Activated T-cell treated with anti-CD3 and anti-CD28 coated beads for 48 hours (primary cell): ENCODE measurements around the gene AHRR.
"Not testable (repeated sequence)": the region's sequence is repeated elsewhere in the genome, so short reads cannot be mapped to it uniquely, and the experiment has no call there.

Source experiments
- DNase-seq: peaks from one replicate; pipeline ENCODE4 v3.0.0-alpha.2; 2020; ENCODE audit warnings: low read depth

Gene AHRR

DNA sequence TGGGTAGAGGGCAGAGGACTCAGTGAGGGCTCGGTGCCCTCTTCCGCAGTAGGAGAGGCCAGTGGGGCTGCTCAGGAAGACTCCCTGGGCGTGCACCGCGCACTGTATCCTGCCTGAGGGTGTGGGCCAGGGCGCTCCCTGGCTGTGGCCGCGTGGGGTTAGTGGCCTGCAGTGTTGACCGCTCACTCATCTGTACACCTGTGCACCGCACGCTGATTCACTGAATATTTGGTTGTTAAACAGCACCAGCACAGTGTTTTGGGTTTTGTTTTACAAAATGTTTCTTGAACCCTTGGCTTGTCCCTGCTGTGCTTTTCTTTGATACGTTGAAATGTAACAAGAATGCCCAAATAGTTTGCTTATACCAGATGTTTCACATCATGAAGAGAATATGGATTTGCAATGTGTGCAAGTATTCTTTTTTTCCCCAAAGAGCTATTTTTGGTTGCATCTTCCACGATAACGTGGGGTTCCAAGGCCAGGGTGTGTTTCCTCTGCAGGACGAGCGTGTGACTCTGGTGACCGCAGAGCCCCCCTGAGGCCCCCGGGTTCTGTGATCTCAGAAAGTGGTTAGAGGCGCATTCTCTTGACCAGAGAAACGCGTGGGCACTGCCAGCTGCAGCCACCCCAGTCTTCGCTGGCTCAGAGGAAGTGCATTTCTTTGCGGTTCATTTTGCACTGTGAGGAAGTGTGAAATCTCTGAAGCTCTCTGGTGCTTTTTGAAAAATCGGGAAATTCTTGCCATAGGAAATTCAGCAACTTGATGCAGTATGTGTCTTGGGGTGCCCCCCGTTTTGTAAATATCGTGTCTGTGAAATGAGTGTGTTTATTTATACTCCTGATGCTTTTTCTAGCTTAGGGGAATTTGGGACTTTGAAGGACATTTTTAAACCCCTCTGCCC lies 46.9 kb downstream of the AHRR start:
- no peak for DNase-seq

DNA sequence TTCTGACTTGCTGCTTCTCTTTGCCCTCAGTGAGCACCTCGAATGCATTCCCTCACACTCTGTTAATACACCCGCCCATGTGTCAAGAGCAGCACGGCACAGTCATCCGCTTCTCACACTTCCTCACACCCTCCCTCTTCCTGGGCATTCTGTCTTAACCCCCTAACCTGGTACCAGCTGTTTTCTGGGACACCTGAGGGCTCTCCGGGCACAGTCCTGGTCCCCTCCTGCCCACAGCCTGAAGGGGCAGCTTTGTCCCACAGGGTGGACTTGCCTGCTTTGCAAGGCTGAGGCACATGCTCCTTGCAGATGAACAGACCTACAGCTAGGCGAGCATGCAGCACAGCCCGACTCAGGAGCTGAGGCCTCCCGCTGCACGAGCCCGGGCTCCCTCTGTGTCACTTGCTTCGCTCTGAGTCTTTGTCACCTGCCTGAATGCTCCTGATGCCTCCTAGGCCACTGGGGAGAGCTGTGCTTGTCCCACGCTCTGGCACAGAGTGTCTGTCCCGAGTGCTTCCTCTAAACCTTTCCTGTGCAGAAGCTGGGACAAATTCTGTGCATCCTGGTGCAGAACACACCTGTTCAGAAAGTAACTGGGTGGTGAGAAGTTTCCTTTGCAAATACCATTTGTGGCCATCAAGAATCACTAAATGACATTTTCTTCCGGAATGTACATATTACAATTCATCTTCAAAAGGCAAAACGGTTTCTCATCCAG lies 47.8 kb downstream of the AHRR start:
- DNase-seq: no peak

- not testable (repeated sequence) for DNase-seq
Observed at GRCh38 chr5:369869-370236, 48.3 kb downstream of the AHRR start.

DNA sequence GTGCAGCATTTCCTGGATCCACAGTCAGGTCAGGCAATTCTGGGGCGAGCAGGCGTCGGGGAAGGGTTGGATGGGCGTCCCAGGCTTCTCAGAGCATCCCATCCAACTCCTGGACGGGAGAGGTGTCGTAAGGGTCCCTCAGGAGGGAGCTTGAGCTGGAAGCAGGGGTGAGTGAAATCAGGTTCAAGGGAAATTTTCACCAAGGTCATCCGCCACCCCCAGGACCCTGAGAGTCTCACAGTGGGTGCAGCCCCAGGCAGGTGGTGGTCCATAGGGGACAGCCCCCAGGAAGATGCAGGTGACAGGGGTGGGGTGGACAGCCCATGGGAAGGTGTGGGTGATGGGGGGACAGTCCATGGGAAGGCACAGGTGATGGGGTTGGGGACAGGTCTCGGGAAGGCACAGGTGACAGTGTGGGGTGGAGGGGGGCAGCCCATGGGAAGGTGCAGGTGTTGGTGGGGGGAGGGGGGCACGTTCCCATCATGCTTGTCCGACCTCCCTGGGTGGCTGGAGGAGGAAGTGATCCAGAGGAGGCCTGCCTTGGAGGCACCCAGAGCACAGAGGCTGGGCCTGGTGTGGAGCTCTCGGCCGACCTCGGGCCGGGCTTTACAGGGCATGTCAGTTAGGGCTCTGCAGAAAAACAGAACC lies 48.9 kb downstream of the AHRR start:
- DNase-seq: no peak

DNA sequence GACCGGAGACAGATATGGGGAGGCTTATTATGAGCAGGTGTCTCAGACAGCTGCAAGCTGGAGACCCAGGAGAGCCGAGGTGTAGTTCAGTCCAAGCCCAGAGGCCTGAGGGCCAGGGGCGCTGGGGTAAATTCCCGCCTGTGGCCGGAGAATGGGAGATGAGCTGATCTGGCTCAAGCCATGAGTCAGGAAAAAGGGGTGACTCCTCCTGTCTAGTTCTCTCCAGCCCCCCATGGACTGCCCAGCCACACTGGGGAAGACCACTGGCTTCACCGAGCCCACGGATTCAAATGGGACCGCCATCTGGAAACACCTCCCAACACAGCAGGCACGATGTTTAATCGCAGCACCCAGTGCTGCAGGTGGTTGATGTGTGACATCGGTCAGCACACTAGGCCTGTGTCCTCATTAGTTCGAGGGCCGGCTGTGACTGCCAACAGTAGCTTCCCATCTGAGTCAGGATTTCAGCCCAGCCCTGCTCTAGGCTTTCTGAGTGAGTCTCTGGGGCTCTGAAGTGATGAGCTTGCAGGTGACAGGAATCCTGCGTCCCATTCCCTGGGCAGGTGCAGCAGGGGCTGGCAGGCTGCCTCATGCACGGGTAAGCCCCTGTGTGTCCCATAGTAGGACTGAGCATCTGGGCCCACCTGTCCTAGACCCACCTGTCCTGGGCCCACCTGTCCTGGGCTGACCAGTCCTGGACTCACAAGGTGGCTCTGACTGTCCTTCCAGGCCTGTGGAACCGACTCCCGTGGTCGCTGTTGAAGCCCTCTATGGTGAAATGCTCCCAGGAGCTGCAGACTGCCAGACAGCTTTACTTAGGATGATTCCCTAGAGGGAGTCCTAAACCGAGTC lies 49.7 kb downstream of the AHRR start:
- DNase-seq: no peak

GRCh38 chr5:371811-372555 lies 50.5 kb downstream of the AHRR start:
- no peak for DNase-seq

DNA sequence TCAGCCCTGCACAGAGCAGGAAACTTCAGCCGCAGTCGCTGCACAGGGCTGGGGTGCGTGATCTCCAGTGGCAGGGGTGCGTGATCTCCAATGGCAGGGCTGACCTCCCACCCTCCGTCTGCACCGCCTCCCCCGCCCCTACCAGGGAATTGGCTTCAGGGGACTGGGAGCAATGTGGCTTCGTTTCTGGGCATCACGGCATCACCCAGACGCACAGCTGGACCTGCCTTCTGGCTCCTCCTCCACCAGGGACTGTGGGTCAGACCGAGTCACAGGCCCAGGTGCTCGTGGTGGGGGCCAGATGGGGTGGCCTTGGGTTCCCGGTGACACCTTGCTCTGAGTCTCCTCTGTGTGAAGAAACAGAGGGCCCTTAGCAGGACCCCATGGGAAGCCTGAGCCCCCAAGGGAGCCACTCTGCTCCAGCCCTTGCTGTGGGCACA lies 51.1 kb downstream of the AHRR start:
- no peak for DNase-seq

- no peak for DNase-seq
Observed at GRCh38 chr5:372996-373709, 51.6 kb downstream of the AHRR start.

- peak; percentile 86 for DNase-seq
Observed at GRCh38 chr5:373710-374602, 52.4 kb downstream of the AHRR start.

DNA sequence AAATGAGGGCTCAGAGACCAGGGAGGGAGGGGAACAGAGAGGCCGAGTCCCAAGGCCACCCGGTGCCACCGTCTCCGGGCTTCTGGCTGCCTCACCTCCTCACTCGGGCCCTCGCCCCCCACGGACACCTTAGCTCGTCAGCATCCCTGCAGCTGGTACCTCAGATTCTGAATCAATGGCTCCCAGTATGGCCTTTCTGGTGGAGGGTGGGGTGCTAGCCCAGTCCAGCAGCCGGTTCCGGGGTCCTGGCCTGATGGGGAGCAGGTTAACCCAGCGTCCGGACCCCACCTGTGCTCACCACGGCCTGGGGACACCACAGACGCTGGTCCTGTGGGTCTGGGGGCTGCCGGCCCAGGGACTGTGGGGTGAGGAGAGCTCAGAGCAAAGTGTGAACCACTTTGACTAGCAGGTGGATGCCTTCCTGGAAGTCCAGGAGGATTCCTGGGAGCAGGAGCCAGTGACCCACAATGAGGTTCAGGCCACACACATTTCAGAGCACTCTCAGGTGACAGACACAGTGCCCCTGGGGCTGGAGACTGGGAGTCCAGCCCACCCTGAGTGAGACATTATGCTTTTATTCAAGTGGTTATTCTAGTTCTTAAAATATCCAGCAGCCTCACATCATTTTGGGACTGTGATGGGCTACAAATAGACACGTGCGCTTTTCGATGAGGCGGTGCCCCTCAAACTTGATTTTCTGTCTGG lies 53.3 kb downstream of the AHRR start:
- no peak for DNase-seq

- no peak for DNase-seq
Observed at GRCh38 chr5:375336-375920, 53.9 kb downstream of the AHRR start.

DNA sequence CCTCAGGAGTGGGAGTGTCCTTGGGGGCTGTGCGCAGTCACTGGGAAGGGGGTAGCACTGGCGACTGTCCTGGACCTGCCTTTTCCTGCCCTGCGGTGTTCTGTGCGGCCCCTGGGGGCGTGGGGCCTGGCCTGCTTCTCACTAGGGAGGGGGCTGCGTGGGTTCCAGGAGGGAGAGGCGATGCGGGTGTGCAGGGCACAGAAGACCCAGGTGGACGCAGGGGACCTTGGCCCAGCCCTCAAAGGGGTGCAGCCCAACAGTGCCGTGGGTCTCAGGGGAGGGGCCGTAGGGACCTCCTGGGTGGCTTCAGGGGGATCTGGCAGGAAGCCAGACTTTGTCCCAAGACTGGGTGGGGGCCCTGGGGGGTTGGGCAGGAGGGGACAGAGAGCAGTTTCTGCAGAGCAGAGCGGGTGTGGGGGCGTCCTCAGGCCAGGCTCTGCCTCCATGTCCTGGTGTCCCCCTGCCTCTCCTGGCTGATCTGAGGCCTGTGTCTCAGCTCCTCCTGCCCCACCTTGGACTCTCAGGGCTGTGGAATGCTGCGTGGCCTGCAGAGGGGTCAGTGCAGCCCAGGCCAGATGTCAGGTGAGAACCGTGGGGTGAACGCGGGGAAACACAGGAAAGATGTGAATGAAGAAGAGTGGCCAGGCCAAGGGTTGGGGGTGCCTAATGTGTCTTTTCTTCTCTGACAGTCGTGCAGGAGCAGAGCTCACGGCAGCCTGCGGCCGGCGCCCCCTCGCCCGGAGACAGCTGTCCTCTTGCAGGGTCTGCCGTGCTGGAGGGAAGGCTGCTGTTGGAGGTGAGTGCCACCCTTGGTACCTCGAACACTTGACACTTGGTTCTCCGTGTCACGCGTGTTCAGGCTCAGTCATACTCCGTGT lies 54.6 kb downstream of the AHRR start:
- DNase-seq: no peak

DNA sequence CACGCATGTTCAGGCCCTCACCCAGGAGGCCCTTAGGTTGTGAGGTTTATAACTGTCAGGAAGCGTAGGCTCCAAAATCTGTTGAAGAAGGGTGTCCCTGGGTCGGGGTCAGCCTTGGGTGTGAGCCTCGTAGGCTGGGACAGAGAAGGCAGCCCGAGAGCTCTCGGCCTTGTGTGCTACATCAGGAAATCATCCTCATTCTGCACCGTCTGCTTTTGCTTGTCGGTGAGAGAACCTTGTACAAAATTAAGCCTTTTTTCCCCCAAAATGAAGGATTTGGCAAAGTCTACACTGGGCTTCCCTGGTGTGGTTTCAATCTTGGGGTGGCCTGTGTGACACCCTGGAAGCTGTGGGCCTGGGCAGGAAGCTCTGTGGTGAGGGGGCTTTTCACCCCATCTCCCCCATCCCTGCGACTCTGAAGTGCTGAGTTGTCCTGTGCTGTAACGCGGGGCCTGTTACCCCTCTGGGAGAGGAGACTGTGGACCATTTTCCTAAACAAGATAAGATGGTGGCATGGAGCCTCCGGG lies 55.3 kb downstream of the AHRR start:
- DNase-seq: no peak

DNA sequence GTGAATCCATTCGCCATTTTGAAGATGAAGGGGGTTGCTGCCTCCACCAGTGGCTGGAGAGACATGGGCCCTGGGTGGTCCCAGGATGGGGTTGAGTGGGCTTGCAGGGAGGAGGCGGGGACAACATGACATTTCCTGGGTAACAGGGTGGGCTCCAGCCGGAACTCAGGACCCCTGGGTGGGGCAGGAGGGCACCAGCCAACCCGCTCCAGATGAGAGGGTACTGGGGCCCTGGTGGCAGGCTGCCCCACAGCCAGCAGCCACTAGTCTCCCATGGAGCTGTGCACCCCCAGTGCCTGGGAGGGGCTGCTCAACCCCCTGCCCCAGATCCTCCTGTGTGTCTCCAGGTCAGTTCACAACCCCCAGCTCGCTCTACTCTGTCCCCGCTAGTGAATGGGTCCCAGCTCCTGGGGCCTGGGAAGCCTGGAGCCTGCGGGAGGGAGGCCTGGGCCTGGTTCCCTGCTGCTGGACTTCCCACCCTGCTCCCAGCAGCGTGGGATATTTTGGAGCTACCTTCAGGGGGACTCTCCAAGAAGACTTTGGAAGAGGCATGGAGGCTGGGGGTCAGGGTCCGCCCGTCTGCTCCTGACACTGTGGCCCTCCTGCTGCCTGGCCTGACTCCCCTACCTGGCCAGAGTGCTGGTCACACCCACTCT lies 55.9 kb downstream of the AHRR start:
- no peak for DNase-seq

GRCh38 chr5:378301-378891 lies 56.9 kb downstream of the AHRR start:
- DNase-seq: no peak
